ENCODE results near the gene MOSMO.

- no peak for TF ChIP-seq POLR2A (IDR thresholded peaks at IDR 0.05)
- TF ChIP-seq, protein P1, sequence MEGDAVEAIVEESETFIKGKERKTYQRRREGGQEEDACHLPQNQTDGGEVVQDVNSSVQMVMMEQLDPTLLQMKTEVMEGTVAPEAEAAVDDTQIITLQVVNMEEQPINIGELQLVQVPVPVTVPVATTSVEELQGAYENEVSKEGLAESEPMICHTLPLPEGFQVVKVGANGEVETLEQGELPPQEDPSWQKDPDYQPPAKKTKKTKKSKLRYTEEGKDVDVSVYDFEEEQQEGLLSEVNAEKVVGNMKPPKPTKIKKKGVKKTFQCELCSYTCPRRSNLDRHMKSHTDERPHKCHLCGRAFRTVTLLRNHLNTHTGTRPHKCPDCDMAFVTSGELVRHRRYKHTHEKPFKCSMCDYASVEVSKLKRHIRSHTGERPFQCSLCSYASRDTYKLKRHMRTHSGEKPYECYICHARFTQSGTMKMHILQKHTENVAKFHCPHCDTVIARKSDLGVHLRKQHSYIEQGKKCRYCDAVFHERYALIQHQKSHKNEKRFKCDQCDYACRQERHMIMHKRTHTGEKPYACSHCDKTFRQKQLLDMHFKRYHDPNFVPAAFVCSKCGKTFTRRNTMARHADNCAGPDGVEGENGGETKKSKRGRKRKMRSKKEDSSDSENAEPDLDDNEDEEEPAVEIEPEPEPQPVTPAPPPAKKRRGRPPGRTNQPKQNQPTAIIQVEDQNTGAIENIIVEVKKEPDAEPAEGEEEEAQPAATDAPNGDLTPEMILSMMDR (IDR thresholded peaks at IDR 0.05): no peak
Observed at GRCh38 chr16:22075776-22076175, 67.9 kb downstream of the MOSMO start.

All from heart left ventricle (tissue), 13 donors.